Smooth muscle cell (in vitro differentiated cells): ENCODE data around the gene STYXL1. TPM values are rescaled to one million over a fixed set of nuclear protein-coding genes. Genes with fewer than 3 reads are reported as not detected.

Experiments used
- DNase-seq: peaks from one replicate; lab custom pipeline; 2025; ENCODE audit not compliant: unreplicated experiment; lab: John Stamatoyannopoulos, UW
- H2AFZ ChIP-seq: fragments of 200-600 bp; sonication (generic); 2 replicates; pipeline ENCODE4 v1.6.0; 2016; ENCODE audit warnings: antibody characterized with exemption, low read depth, mild to moderate bottlenecking
- H3F3A ChIP-seq: fragments of 200-600 bp; sonication (generic); 2 replicates; pipeline ENCODE4 v1.6.0; 2017; ENCODE audit warnings: antibody characterized with exemption, low read depth
- H3K27ac ChIP-seq: fragments of 200-600 bp; sonication (generic); 2 replicates; pipeline ENCODE4 v1.5.1; 2016; ENCODE audit warnings: low read depth, mild to moderate bottlenecking
- H3K27me3 ChIP-seq: fragments of 200-600 bp; sonication (generic); 2 replicates; pipeline ENCODE4 v1.6.1; 2016; ENCODE audit warnings: low read depth, mild to moderate bottlenecking
- H3K36me3 ChIP-seq: fragments of 200-600 bp; sonication (generic); 2 replicates; pipeline ENCODE4 v1.5.1; 2016; ENCODE audit warnings: low read depth
- H3K4me1 ChIP-seq: fragments of 200-600 bp; sonication (generic); 2 replicates; pipeline ENCODE4 v1.5.1; 2016; ENCODE audit warnings: low read depth
- H3K4me2 ChIP-seq: fragments of 200-600 bp; sonication (generic); 2 replicates; pipeline ENCODE4 v1.6.0; 2016; ENCODE audit warnings: mild to moderate bottlenecking
- H3K4me3 ChIP-seq: fragments of 200-600 bp; sonication (generic); 2 replicates; pipeline ENCODE4 v1.5.1; 2016; ENCODE audit warnings: mild to moderate bottlenecking
- H3K79me2 ChIP-seq: fragments of 200-600 bp; sonication (generic); 2 replicates; pipeline ENCODE4 v1.6.0; 2016; ENCODE audit warnings: low read depth, mild to moderate bottlenecking
- H3K9ac ChIP-seq: fragments of 200-600 bp; sonication (generic); 2 replicates; pipeline ENCODE4 v1.6.0; 2016; ENCODE audit warnings: low read depth
- H3K9me3 ChIP-seq: fragments of 200-600 bp; sonication (generic); replicated peaks from 2 replicates; pipeline ENCODE4 v1.5.1; 2016; ENCODE audit warnings: low read depth
- H4K20me1 ChIP-seq: fragments of 200-600 bp; sonication (generic); 2 replicates; pipeline ENCODE4 v1.6.0; 2016; ENCODE audit warnings: low read depth
- WGBS: methylation state at CpG from one replicate; pipeline ENCODE4 v1.1.7; 2016; ENCODE audit warnings: low lambda C conversion rate; 5-methylcytosine and 5-hydroxymethylcytosine counted together
- polyA plus RNA-seq: library from polyadenylated mRNA; unstranded; fragments of >200 nt; fragmentation: Nextera tagmentation; extraction: Ambion mirVana; gene quantifications from 2 replicates; pipeline ENCODE4 v1.2.1, GENCODE V29; 2016
- total RNA-seq: library from RNA; depleted of rRNA; stranded (reverse); fragments of >200 nt; gene quantifications from 2 replicates; pipeline ENCODE4 v1.2.3, GENCODE V29; 2014
- TF ChIP-seq, protein P1 (sequence below): fragments of 200-600 bp; sonication (generic); IDR thresholded peaks from 2 replicates; pipeline ENCODE4 v1.5.1; 2017; ENCODE audit warnings: borderline replicate concordance, mild to moderate bottlenecking, antibody characterized with exemption; ENCODE audit not compliant: insufficient read depth, poor library complexity, severe bottlenecking

STYXL1 gene
- total and polyA plus RNA-seq, 2 experiments from 2014 or later, result 75.6 to 84.0 TPM

DNA sequence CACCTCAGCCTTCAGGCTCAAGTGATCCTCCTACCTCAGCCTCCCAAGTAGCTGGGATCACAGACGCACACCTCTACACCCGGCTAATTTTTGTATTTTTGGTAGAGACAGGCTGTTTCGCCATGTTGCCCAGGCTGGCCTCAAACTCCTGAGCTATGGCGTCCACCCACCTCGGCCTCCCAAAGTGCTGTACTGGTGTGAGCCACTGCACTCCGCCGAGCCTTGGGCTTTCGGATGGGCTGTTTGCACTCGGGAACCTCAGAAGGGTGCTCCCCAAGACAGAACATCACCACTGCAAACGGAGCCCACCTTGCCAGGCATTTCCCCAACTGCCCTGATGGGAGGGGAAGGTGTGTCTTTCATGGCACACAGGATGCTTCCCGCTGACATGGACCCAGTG is 80.7 kb downstream of the STYXL1 start:
- no peaks in the 10 kb centered on the region for H3K9me3 ChIP-seq
- no peak overlapping the region for H2AFZ ChIP-seq
- no peaks in the 10 kb centered on the region for H3K36me3 ChIP-seq
- no peak overlapping the region for H3K4me2 ChIP-seq
- peaks cover 5% of the 10 kb centered on the region for H4K20me1 ChIP-seq
- H3K4me3 ChIP-seq, result no peak overlapping the region
- H3K4me1 ChIP-seq, result peaks cover 14% of the 10 kb centered on the region
- no peaks in the 10 kb centered on the region for H3K27me3 ChIP-seq
- no peak for DNase-seq
- no peaks in the 10 kb centered on the region for H3K79me2 ChIP-seq
- TF ChIP-seq, protein P1, sequence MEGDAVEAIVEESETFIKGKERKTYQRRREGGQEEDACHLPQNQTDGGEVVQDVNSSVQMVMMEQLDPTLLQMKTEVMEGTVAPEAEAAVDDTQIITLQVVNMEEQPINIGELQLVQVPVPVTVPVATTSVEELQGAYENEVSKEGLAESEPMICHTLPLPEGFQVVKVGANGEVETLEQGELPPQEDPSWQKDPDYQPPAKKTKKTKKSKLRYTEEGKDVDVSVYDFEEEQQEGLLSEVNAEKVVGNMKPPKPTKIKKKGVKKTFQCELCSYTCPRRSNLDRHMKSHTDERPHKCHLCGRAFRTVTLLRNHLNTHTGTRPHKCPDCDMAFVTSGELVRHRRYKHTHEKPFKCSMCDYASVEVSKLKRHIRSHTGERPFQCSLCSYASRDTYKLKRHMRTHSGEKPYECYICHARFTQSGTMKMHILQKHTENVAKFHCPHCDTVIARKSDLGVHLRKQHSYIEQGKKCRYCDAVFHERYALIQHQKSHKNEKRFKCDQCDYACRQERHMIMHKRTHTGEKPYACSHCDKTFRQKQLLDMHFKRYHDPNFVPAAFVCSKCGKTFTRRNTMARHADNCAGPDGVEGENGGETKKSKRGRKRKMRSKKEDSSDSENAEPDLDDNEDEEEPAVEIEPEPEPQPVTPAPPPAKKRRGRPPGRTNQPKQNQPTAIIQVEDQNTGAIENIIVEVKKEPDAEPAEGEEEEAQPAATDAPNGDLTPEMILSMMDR, result no peak
- no peak overlapping the region for H3K9ac ChIP-seq
- no peaks in the 10 kb centered on the region for H3F3A ChIP-seq
- 98% methylated on average over 11 of the region's 11 CpGs for WGBS
- H3K27ac ChIP-seq, result no peak overlapping the region

DNA sequence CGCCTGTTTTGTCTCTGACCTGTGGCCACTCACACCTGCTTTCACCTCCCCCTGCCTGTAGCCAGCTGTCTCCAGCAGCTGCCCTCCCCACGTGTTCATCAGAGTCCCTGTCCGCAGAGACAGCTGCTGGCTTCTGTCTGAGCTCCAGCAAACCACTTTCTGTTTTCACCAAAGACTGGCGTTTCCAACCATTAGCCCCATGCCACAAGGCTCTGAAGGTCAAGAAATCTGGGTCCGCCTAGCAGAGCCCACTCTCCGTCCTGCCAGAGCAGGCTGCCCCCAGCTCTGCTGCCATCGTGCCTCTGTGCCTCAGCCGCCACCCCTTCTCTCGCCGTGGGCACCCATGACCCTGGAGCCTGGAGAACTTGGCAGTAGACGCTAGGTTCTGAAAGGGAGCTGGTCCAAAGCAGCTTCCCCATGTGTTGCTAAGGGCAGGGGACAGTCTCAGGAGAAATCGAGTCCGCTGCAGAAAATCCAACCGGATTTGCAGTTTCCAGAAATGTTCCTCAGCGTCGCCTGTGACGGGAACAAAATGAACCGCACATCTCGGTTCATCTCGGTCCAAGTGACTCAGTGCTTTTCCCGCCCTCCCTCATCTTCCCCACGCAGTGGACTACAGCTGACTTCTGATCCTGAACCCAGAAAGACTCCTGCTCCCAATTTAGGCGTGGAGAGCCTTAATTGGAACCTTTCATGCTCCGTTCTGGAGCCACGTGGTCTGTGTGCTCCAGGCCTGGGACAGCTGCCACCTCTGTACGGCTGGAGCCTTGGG is 81.4 kb downstream of the STYXL1 start:
- no peaks in the 10 kb centered on the region for H3K9me3 ChIP-seq
- peaks cover 14% of the 10 kb centered on the region for H3K4me1 ChIP-seq
- WGBS, result 87% methylated on average over 26 of the region's 26 CpGs
- no peak overlapping the region for H3K4me3 ChIP-seq
- no peak overlapping the region for H2AFZ ChIP-seq
- no peak overlapping the region for H3K27ac ChIP-seq
- no peaks in the 10 kb centered on the region for H3F3A ChIP-seq
- no peaks in the 10 kb centered on the region for H3K79me2 ChIP-seq
- H3K4me2 ChIP-seq, result no peak overlapping the region
- H3K27me3 ChIP-seq, result no peaks in the 10 kb centered on the region
- no peaks in the 10 kb centered on the region for H3K36me3 ChIP-seq
- no peak for DNase-seq
- H4K20me1 ChIP-seq, result peaks cover 5% of the 10 kb centered on the region
- no peak overlapping the region for H3K9ac ChIP-seq
- TF ChIP-seq, protein P1, result no peak

- TF ChIP-seq, protein P1, result no peak
- H3K9ac ChIP-seq, result no peak overlapping the region
These were observed 82.2 kb downstream of the STYXL1 start for GRCh38 chr7:75965617-75966016.

More at GRCh38 chr7:75965617-75966016, 82.2 kb downstream of the STYXL1 start:
- Histone ChIP-seq H4K20me1 (peaks cover 5% of the 10 kb centered on the region), H3K9me3 (no peaks in the 10 kb centered on the region), H3K4me3 (no peak overlapping the region), H3K27ac (no peak overlapping the region), H2AFZ (no peak overlapping the region), H3K79me2 (no peaks in the 10 kb centered on the region), H3F3A (no peaks in the 10 kb centered on the region), H3K4me1 (peaks cover 14% of the 10 kb centered on the region), H3K27me3 (no peaks in the 10 kb centered on the region), H3K4me2 (no peak overlapping the region), H3K36me3 (no peaks in the 10 kb centered on the region)
- 95% methylated on average over 13 of the region's 13 CpGs for WGBS
- DNase-seq, result no peak
